Skeletal muscle tissue (tissue), 5 donors: ENCODE data around the gene POLR1B. TPM values are rescaled to one million over a fixed set of nuclear protein-coding genes. Genes with fewer than 3 reads are reported as not detected.

Source experiments
- H3K27ac ChIP-seq: one replicate; pipeline ENCODE4 v1.7.0; 2013; ENCODE audit warnings: mild to moderate bottlenecking, low read depth, low read length, inconsistent platforms
- H3K27me3 ChIP-seq, 3 donors: one replicate each; pipeline ENCODE4 v1.7.0; 2013; ENCODE audit warnings: low read length in 3 of 3; ENCODE audit not compliant: control insufficient read depth in 3 of 3, insufficient read depth in 3 of 3
- H3K36me3 ChIP-seq, 3 donors: one replicate each; pipeline ENCODE4 v1.7.0; 2013; ENCODE audit warnings: low read length in 3 of 3; ENCODE audit not compliant: control insufficient read depth in 3 of 3, insufficient read depth in 3 of 3
- H3K4me1 ChIP-seq, 3 donors: one replicate each; pipeline ENCODE4 v1.7.0; 2013; ENCODE audit warnings: low read length in 3 of 3, mild to moderate bottlenecking in 3 of 3; ENCODE audit not compliant: control insufficient read depth in 3 of 3, insufficient read depth in 3 of 3
- H3K4me3 ChIP-seq, 3 donors: one replicate each; pipeline ENCODE4 v1.7.0; 2013; ENCODE audit warnings: low read length in 3 of 3
- H3K9ac ChIP-seq, 3 donors: one replicate each; pipeline ENCODE4 v1.7.0; 2013; ENCODE audit warnings: low read length in 3 of 3, mild to moderate bottlenecking in 3 of 3, moderate library complexity in 2 of 3, low read depth in 1 of 3
- H3K9me3 ChIP-seq, 3 donors: one replicate each; pipeline ENCODE4 v1.7.0; 2013; ENCODE audit warnings: low read length in 3 of 3; ENCODE audit not compliant: control insufficient read depth in 3 of 3
- small RNA-seq: library from RNA; depleted of rRNA; stranded (forward); fragments of <200 nt; gene quantifications from one replicate; pipeline ENCODE3, GENCODE V24; 2014
- total RNA-seq: library from RNA; depleted of rRNA; stranded (reverse); fragments of >200 nt; gene quantifications from one replicate; pipeline ENCODE4 v1.2.3, GENCODE V29; 2014
- donor health status: Osteomylitis.

Gene POLR1B
- total RNA-seq, 1 donor from 2014 or later, result 20.9 TPM

- Histone ChIP-seq H3K36me3 (no peaks in the 10 kb centered on the region), H3K4me1 (peaks cover 13 to 20% (median 19%) of the 10 kb centered on the region in 3 donors), H3K4me3 (no peak overlapping the region), H3K9me3 (no peaks in the 10 kb centered on the region), H3K27ac (no peak overlapping the region), H3K27me3 (peaks cover 0 to 13% (median 0%) of the 10 kb centered on the region in 3 donors), H3K9ac (no peak overlapping the region)
Observed at GRCh38 chr2:112625474-112626114, 83.3 kb downstream of the POLR1B start.

DNA sequence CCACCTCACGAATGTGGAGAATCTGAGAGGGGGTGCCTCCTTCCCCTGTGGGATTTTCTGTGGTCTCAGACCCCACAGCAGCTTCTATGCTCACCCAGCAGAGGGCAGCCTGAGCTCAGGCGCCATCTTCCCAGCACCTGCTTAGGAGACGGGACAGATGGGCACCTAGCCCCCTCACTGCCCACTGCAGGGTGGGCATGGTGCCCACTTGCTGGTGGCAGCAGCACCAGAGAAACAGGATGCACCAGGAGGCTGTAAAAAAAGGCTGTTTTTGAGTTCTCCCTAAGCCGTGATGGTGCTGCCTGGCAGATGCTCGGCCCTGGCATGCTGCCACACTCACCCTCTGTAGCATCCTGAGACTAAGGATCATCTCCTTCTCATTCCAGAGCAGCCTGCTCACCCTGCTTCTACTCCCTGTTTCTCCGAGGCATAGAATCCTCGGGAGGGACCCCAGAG is 84.4 kb downstream of the POLR1B start:
- H3K4me1 ChIP-seq, result peaks cover 16 to 24% (median 21%) of the 10 kb centered on the region in 3 donors
- H3K9me3 ChIP-seq, result no peaks in the 10 kb centered on the region
- H3K27me3 ChIP-seq, result peaks cover 0 to 16% (median under 1%) of the 10 kb centered on the region in 3 donors
- H3K27ac ChIP-seq, result peak overlapping the region; percentile 52
- no peaks in the 10 kb centered on the region for H3K36me3 ChIP-seq
- peak overlapping the region; percentile 20 to 65 (median 51) for H3K4me3 ChIP-seq
- H3K9ac ChIP-seq, result no peak overlapping the region

Small RNAs within 50 kb of the gene (small RNA-seq; reads per million reads assigned to genes)
- not detected for gene RF00019

Other genes with a start within 250 kb of the POLR1B start
- gene RGPD8, start 108.8 kb upstream of the POLR1B start, total RNA-seq, result 18.3 TPM
- 15.1 TPM for gene TTL, start 60.3 kb upstream of the POLR1B start, total RNA-seq
- gene CHCHD5, start 42.1 kb downstream of the POLR1B start, total RNA-seq, result 10.4 TPM
- 15.7 TPM for gene SLC20A1, start 103.5 kb downstream of the POLR1B start, total RNA-seq
- gene NT5DC4, start 178.6 kb downstream of the POLR1B start, total RNA-seq, result not detected
- 1.0 TPM for gene CKAP2L, start 222.1 kb downstream of the POLR1B start, total RNA-seq
- gene IL1A, start 242.0 kb downstream of the POLR1B start, total RNA-seq, result not detected